ENCODE measurements around the gene IL22.

Gene IL22, protein sequence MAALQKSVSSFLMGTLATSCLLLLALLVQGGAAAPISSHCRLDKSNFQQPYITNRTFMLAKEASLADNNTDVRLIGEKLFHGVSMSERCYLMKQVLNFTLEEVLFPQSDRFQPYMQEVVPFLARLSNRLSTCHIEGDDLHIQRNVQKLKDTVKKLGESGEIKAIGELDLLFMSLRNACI

DNA sequence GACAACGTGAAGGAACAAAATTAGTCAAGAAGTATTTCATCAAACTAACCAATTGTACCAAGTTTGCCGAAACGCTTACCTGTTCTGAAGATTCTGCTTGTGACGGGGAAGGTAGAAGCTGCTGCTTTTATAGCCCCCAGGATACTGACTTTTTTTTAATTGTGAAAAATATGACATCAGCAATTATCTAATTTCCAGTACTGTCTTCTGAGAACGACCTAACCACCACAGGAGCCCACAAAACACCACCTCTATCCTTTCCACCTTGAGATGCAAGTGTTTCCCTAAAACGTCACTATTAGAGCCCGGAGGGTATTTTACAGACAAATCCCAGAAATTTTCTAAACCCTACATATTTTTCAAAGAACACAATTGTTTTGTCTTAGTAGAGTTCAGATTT is at the start of gene IL22:
Gene IL22 (minus strand): TSS at position 101 of the 400 bp plus-strand sequence. CDS start 156 bp downstream, outside the sequence.
- DNase-seq (ENCODE audit: low spot score): no peak

DNA sequence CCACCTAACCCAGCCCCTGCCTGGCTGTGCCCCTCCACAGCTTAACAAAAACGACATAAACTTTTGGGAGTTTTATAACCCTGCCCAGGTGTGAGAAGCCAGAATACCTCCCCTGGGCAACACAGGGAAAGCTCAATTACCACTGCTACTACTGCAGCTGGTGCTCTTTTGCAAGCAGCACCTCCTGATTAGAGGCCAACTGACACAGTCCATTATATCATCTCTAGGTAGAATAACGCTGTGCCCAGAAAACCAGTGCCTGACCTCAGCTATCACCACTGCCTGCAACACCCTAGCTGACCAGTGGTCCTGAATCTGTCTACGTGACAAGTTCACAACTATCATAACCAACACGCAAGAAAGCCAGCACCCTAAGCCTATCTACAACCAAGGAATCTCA is 44.5 kb upstream of the IL22 start:
- no peak for DNase-seq (ENCODE audit: low spot score)

DNA sequence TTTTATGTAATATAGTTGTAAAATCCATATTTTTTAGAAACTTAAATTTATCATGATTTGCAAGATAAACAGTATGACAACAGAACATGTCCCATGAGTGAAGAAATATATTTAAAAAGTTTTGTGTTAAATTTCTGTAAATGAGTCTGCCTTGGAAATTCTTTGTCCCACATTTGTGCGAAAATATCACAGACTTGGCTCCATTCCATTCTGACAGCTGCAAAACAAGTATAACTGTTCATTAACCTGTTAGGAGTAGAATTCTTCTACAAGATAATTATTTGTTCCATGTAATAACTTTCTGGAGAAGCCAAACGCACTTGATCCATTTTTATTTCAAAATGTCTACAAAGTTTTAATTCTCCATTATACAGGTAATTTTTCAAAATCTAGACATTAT is 40.8 kb upstream of the IL22 start:
- no peak for DNase-seq (ENCODE audit: low spot score)

DNA sequence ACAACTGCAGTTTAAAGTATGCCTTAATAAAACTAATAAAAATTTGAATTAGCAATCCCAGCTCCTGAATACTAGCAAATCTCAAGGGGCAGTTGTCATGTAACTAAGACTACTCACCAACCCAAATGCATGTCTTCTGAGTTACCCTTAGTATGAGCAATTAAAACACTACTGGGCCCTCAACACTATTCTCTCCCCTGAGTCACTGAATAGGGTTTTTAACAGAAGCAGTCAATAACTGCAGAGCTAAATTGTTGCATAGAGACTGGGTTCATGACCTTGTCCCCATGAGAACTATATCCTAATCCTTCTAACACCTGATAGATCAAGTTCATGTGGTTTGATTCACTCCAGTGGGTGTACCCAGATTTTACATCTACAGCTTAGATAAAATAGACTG is 39.9 kb upstream of the IL22 start:
- DNase-seq (ENCODE audit: low spot score): no peak

DNA sequence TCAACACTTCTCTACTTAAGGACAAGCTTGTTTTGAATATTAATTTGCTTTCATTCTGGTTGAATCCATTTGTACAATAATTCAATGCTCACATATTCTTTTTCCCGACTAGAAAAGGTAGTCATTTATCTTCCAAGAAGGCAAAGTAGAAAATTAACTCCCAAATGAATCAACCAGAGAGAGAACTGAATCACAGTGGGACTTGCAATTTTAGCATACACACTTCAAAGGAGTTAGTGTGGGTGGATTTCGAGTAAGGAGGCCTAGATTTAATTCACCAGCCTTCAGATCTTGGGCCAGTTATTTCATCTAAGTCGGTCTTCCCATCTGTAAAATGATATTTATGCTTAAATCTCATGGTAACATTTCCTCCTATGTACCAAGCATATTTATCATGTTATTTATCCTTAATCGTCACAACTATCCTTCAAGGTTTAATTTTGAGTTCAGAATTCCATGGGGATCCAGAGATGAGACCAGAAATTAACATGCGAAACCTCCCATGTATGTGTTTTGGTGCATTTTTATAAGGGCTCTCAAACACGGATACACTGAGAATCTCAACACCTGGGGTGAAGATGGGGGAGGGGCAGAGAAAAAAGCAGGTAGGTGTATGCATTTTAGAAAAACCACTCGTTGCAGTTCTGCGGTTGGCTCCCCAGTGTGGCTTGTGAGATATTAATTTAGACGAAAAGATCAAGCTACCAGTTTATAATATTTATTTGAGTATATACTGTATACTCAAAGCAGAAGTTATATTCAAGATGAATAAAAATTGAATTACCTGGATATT is 38.9 kb upstream of the IL22 start:
- peak; percentile 69 for DNase-seq (ENCODE audit: low spot score)

DNA sequence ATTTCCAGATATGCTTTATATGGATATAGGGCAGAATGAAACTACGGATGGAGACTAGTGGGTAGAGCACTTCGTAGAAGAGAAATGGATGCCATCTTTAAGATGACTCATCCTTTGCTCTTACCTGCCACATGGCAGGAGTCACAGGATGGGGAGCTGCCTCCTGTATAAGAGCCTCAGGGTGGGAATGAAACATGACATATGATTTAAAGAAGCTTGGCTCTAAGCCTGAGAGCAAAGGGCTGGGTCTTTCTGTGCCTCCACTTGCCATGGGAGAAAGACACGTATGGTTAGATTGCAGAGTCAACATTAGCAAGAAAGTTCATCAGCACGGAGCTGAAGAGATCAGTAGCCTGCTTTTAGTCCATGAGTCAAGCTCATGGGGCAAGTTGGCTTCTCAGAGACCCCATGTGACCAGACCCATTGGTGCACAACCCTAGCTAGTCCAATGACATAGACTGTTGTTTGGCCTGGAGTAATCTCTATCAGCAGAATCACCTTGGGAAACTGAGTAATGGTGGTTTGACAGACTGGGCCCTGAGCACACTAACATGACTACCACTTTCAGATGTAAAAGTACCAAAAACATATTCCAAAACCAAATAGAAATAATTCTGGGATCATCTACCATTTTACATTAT is 38.1 kb upstream of the IL22 start:
- no peak for DNase-seq (ENCODE audit: low spot score)

DNA sequence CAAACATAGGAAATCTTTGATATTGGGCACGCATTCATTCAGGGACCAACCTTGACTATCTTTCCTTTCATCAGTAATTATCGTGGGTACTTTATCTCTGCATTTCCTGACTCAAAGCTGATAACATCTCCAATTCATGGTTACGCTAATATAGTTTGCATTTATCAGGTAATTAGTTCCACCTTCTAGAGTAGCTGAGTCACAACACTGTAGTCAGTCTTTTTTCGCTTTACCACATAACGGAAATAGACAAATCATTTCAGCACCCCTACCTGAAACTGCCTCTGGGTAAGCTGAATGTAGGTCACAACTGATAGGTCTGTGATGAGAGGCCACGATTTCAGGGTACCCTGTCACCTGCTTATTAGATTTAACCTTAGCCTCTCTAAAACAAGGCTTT is 36.7 kb upstream of the IL22 start:
- DNase-seq (ENCODE audit: low spot score): peak; percentile 94

DNA sequence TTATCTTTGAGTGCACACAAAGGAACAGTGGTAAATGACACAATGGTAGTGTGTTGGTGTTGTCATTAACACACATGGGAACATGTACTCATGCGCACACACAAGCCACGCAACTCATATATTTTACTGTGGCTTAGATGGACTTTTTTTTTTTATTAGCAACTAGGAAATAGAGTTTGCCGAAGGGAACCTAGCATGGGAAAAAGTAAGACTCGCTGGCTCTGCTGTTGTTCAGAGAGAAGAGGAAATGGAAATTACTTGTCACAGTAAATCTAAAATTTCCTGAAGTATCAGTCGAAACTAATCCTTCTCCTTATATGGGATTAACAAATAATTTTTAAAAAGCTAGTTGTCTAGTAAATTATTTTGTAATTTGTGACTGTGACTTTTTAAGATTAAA is 33.7 kb upstream of the IL22 start:
- no peak for DNase-seq (ENCODE audit: low spot score)

DNA sequence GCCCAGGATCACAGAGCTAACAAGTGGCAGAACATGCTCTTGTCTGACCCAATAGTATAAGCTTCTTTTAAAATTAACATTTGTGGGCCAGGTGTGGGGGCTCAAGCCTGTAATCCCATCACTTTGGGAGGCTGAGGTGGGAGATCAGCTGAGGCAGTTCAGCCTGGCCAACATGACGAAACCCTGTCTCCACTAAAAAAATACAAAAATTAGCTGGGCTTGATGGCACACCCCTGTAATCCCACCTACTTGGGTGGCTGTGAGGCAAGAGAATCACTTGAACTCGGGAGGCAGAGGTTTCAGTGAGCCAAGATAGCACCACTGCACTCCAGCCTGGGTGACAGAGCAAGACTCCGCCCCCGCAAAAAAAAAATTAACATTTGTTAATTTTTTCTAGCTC is 33.0 kb upstream of the IL22 start:
- DNase-seq (ENCODE audit: low spot score): no peak

DNA sequence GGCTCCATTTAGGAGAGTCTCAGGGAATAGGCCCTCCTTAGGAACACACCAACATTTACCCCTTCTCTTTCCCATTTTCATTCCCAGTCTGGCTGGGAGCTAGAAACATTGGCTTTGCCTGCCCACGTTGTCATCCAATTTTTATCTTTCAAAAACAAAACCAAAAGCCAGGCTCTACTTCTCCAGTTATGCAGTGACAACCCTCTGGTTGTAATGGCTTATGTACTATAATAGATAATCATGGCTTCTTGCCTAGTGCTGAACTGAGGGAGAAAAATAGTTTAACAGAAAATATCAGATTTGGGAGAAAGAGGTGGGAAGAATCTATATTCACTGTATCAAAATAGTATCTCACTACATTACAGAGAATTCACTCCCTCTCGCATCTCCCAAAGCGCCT is 32.1 kb upstream of the IL22 start:
- DNase-seq (ENCODE audit: low spot score): no peak

DNA sequence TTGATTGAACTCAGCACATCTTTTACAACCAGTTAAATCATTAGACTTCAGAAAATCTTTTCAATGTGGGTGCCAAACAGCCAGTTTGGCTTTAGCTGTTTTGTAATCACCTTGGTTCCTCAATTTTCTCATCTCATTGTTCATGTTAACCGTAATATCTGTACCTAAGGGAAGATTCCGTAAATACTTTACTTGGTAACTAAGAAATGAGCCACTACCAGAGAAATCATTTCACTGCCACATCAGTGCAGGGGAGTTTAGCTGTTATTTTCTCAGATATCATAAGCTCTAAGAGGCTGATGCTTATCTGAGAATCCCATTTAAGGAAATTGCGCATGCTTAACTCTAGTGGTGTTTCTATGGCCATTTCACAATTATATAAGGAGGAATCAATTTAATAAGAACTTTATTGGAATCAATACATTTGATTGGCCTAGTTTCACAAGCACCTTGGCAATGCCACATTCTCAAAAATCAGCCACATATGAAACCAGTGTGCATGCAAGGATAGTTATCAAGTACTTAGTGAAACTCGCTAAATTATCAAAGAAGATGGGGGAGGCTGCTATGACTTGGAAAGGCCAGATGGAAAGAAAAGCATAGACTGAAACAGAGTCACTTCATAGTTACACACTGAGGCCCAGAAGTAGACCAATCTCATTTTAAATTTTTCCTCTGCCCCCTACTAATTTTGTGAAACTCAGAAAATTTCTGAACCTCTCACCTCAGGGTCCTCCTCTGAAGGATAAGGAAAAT is 28.1 kb upstream of the IL22 start:
- DNase-seq (ENCODE audit: low spot score): peak; percentile 78

DNA sequence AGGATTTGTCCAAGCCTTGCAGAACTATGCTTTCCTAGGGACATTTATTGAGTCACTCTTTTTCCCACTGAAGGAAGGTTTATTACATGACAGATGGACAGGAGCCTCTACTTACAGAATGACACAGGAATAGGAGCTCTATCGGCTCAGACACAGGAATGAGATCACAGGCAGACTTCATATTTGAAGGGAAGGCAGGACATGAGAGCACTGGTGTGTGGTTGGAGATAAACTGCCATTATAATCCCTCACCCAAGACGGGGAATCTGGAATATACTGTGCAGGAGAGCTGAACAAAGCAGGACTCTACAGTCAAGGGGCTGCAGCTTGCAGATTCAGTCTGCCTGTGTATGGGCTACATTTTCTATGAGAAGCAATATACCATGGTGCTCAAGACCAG is 26.8 kb upstream of the IL22 start:
- no peak for DNase-seq (ENCODE audit: low spot score)

DNA sequence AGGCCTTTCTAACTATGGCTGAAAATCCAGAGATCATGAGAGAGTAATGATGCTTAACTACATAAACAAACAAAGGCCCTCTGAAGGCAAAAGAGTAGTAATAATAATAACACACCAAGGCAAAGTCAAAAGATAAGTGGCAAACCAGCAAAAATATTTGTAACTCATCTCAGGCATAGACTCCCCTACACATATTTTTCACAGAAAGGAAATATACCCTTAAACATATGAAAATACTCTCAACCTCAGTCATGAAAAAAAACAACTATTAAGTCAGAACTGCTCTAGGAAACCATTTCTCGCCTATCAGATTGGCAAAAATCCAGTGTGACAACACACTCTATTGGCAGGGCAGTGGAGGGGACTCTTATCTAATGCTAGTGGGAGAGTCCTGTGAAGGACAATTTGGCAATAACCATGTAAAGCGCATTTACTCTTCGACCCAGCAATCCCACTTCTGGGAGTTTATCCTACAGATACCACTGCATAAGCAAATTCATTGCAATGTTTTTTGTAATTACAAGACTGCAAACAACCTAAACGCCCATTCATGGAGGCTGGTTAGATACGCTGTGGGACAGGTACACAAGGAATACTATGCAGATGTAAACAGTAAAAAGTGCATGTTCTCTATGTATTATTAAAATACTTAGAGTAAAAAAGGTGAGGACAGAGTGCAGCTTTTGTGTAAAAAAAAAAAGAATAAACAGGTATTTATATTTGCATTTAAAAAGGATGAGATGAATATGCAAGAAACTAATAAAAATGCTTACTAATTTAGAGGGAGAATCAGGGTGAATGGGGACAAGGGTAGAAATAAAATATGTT is 26.0 kb upstream of the IL22 start:
- peak; percentile 72 for DNase-seq (ENCODE audit: low spot score)

DNA sequence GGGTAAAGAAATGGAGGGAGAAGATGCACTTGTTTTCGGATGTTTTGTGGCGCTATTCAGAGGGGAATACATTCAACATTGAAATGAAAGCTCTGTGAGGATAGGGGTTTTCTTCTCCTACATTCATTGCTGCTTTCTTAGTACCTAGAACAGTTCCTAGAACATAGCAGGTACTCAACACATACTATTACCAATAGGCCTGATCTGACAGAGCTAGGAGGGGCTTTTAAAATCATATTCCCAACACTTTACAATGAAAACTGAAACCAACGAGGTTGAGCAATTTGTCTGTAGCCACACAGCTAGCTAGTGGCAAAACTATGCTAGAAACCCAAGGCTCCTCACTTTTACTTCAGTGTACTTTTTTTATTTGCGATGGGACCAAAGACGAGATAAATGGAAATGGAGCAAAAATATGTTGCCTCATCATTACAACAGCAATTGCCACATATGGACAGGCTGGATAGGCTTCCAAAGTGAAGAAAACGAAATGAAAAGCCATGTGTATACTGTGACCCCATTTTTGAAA is 23.1 kb upstream of the IL22 start:
- peak; percentile 69 for DNase-seq (ENCODE audit: low spot score)

DNA sequence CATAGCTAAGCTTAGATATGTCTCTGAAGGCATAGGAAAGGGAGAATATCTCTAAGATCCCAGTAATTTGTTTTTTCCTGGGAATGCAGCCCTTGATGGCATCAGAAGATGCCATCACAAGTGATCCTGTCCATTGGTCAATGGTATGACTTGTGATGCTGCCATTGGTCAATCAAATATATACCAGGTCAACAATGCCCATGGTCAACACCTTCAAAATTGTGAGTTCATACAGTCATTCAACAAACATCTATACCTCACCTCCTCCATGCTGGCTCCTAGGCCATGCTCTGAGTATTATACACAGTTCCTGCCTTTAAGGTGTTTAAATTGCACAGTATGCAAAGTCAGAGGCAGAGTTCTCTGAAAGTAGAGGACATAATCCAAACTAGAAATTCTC is 19.3 kb upstream of the IL22 start:
- DNase-seq (ENCODE audit: low spot score): no peak

DNA sequence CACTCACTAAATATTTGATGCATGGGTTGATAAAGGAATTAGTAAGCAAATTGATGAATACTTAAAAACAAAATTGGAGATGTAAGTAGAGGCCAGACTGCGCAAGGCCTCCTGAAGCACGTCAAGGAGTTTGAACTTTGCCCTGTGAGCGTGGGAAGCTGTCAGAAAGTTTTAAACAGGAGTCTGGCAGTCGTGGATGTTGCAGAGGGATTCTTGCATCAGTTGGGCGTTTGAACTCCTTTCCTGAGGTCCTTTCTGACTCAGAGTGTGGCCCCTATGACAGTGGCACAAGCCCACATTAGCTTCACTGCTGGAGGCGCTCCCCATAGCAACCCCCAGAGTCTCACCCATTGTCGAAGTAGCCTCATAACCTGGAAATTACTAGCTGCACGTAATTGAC is 17.9 kb upstream of the IL22 start:
- DNase-seq (ENCODE audit: low spot score): no peak

DNA sequence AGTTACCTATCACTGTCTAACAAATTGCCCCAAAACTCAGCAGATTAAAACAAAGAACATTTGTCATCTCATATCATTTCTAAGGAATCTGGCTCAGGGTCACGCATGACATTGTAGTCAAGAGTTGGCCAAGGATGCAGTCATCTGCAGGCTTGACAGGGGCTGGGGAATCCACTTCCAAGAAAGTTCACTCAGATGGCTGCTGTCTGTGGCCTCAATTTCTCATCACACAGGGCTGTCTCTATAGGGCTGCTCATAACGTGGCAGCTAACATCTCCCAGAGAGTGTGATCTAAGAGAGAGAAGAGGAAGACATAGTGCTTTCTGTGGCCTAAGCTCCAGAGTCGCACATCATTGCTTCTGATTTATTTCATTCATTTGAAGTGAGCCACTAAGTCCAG is 17.0 kb upstream of the IL22 start:
- no peak for DNase-seq (ENCODE audit: low spot score)

DNA sequence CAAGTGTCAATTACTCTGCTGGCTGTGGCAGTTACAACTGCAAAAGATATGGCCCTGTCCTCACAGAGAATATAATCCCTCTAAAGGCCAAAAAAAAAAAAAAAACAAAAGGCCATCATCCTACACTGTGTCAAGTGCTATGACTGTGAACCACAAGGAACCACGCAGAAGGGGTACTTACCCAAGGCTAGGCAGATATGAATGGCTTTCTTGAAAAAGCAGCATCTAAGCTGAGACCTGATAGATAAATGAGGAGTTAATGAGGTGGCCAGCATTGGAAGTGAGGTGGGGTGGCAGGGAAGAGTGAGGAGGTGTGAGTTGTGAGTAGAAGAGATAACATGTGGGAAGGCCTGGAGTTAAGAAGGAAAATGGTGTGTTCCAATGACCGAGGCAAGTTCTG is 16.4 kb upstream of the IL22 start:
- no peak for DNase-seq (ENCODE audit: low spot score)

DNA sequence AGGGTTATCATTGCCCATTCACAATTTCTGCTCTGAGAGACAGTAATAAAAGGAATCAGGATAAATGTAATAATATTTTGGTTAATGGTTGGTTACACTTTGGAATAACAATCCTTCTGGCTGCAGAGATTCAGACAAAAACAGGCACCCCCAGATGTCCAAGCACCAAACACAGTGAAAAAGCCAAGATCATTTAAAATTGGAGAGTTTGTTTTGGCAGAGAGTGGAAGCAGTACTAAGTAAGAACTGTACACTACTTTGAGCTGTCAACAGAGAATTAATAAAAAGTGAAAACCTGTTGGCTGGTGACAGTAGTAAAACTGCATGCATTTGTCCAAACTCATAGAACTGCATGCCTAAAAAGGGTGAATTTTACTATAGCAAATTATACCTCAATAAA is 15.6 kb upstream of the IL22 start:
- no peak for DNase-seq (ENCODE audit: low spot score)

DNA sequence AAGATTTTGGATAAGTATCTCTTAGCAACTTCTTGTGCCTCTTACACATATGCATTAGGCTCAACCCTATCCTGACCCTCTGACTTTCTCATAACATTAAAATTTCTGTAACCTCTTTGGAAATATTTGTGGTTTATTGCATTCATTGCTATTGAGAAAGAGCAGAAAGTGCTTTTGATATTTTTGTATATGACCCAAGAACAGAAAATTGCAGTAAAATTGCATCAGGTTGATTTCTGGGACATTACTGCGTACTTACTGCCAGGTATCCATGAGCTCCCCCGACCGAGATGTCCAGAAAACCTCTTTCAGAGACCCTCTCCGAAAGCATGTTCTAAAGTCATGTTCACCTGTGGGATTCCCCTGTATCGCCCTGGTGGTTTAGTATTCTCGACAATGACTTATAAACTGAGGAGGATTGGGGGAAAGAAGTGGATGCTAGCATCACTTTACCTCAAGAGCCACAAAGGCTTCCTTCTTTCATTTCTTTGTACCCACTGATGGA is 14.5 kb upstream of the IL22 start:
- DNase-seq (ENCODE audit: low spot score): peak; percentile 66

DNA sequence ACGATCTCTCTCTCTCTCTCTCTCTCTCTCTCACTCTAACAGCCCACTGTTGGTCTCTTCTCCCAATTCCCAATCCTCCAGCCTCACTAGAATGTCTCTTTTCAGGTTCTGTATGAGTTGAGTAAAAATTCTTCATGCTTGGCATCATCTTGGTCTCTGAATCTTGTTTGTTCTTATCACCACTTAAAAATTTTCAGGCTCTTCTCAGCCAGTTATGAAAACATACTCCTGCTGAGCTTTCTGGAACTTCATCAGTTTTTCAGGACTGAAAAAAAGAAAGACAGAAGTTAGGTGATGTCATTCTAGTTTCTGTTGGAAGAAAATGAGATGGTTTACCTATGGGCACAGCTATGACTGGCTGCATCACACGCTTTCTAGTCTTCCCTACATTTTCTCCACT is 11.5 kb upstream of the IL22 start:
- DNase-seq (ENCODE audit: low spot score): no peak

All from activated CD4-positive, alpha-beta T cell treated with anti-CD3 and anti-CD28 coated beads, Interleukin-2, Interleukin-4, amounts not matched to agents 100 ng/mL and 50 ng/mL, durations not matched to agents 16 hours and 8 hours (primary cell).